BJ (cell line): Measurements from ENCODE around the gene EPHX1. TPM values are rescaled to one million over a fixed set of nuclear protein-coding genes. Genes with fewer than 3 reads are reported as not detected.

Experiments
- CTCF ChIA-PET: fragments of 350-600 bp; formaldehyde crosslinking; extraction: SDS; loops from one replicate; lab custom pipeline; 2021; ENCODE audit warnings: antibody characterized with exemption, inconsistent platforms; lab: Yijun Ruan, JAX
- POLR2A ChIA-PET: fragments of 300-600 bp; sonication (Branson Sonifier 250); formaldehyde crosslinking; extraction: SDS; loops from one replicate; lab custom pipeline; 2021; ENCODE audit warnings: antibody characterized with exemption; lab: Charles Lee
- DNase-seq: peaks from one replicate; pipeline ENCODE4 v3.0.0-alpha.2; 2011; ENCODE audit warnings: low read depth
- H3K27me3 ChIP-seq: 2 replicates; pipeline ENCODE4 v1.6.0; 2011; ENCODE audit warnings: low read length; ENCODE audit not compliant: control insufficient read depth, insufficient read depth
- H3K36me3 ChIP-seq: 2 replicates; pipeline ENCODE4 v1.5.1; 2011; ENCODE audit warnings: low read length; ENCODE audit not compliant: control insufficient read depth, insufficient read depth
- H3K4me3 ChIP-seq: 2 replicates; pipeline ENCODE4 v1.5.1; 2011; ENCODE audit warnings: low read depth, mild to moderate bottlenecking, control low read depth, low read length
- polyA plus RNA-seq: library from polyadenylated mRNA; depleted of rRNA; stranded (reverse); fragments of >200 nt; gene quantifications from 2 replicates; pipeline ENCODE4 v1.2.3, GENCODE V29; 2011
- TF ChIP-seq, protein P1 (sequence below): IDR thresholded peaks from 2 replicates; pipeline ENCODE4 v1.5.1; 2011; ENCODE audit warnings: low read depth, mild to moderate bottlenecking, control low read depth, inconsistent platforms, low read length, moderate library complexity; ENCODE audit not compliant: insufficient read depth

Gene EPHX1
- polyA plus RNA-seq, 1 experiment, result 34.3 TPM

DNA sequence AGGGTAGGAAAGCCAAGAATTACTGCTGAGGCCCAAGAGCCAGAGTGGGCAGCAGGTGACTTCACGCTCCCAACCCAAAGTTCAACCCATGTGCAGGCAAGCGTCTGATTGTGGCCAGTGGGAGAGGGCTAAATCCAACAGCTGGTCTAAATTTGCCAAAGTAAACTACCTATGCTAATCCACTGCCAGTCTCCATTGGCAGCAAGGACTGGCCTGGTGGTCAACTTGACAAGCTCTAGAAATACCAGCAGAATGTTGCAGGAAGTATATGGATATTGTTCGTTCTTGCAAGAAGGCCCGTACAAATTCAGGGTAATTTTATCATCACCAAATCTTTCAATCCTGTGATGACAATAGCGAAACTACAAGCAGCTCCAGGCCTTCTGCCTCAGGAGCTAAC is 70.7 kb downstream of the EPHX1 start:
- DNase-seq, result no peak
- CTCF ChIA-PET, result interaction anchor here (0.8 to 2.5 kb wide), 8 partner anchors 9 to 406 kb away, joined by 3 to 8 read pairs (median 4); partner anchors contain the start of gene SRP9
- Histone ChIP-seq H3K27me3 (no peaks in the 10 kb centered on the region), H3K4me3 (no peak overlapping the region), H3K36me3 (peaks cover 3% of the 10 kb centered on the region)
- TF ChIP-seq, protein P1, sequence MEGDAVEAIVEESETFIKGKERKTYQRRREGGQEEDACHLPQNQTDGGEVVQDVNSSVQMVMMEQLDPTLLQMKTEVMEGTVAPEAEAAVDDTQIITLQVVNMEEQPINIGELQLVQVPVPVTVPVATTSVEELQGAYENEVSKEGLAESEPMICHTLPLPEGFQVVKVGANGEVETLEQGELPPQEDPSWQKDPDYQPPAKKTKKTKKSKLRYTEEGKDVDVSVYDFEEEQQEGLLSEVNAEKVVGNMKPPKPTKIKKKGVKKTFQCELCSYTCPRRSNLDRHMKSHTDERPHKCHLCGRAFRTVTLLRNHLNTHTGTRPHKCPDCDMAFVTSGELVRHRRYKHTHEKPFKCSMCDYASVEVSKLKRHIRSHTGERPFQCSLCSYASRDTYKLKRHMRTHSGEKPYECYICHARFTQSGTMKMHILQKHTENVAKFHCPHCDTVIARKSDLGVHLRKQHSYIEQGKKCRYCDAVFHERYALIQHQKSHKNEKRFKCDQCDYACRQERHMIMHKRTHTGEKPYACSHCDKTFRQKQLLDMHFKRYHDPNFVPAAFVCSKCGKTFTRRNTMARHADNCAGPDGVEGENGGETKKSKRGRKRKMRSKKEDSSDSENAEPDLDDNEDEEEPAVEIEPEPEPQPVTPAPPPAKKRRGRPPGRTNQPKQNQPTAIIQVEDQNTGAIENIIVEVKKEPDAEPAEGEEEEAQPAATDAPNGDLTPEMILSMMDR, result no peak
- POLR2A ChIA-PET, result no interaction called here

DNA sequence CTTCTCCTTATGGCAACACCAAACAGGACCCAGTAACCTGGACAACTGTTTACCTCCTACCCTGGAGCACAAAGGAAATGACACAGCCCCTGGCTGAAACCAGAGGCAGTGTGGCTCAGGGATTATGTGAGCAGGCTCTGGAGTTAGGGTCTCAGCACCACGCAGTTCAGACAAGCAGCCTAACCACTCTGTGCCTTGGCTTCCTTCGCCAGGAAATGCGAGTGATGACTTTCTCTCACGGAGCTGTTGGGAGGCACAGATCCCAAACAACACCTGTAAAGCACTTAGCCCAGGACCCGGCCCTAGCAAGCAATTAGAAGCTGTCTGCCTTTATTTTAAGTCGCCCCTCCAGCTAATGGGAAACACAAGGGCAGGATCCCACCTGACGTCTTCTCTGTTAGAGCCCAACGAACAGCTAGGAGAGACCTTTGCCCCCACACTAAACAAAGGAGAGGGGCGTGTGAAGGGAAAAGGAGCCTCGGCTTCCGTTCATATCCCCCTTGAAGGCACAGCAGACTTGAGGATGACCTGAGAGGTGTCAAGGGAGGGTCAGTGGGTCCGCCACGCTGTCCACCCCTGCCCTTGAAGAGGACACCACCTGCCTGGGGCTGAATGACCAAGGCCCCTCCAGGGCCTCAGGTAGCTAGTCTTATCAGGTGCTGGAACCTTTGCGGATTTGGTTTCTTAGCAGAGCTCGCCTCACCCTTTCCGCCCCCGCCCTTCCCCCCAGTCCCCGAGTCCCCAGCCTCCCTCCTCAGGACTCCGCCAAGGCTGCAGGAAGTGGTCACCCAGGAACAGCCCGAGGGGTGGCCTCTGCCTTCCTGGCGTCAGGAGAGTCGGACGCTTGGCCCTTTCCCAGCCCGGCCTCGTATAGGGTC is 71.4 kb downstream of the EPHX1 start:
- no peaks in the 10 kb centered on the region for H3K27me3 ChIP-seq
- H3K36me3 ChIP-seq, result peaks cover 1% of the 10 kb centered on the region
- TF ChIP-seq, protein P1, result no peak
- ChIA-PET POLR2A (no interaction called here), CTCF (interaction anchor here (0.8 to 2.5 kb wide), 7 partner anchors 14 to 407 kb away, joined by 3 to 9 read pairs (median 5); partner anchors contain the start of gene SRP9)
- H3K4me3 ChIP-seq, result peak overlapping the region; percentile 57
- no peak for DNase-seq

- CTCF ChIA-PET, result interaction anchor here (0.9 to 2.5 kb wide), 12 partner anchors 15 to 422 kb away, joined by 3 to 9 read pairs (median 4); partner anchors contain the start of gene SRP9
Measured at GRCh38 chr1:225881959-225882693, 72.2 kb downstream of the EPHX1 start, which contains the start of gene TMEM63A. Gene TMEM63A, minus strand, starts transcription at chr1:225882380. Its CDS starts 4,800 bp downstream, at chr1:225877580.

DNA sequence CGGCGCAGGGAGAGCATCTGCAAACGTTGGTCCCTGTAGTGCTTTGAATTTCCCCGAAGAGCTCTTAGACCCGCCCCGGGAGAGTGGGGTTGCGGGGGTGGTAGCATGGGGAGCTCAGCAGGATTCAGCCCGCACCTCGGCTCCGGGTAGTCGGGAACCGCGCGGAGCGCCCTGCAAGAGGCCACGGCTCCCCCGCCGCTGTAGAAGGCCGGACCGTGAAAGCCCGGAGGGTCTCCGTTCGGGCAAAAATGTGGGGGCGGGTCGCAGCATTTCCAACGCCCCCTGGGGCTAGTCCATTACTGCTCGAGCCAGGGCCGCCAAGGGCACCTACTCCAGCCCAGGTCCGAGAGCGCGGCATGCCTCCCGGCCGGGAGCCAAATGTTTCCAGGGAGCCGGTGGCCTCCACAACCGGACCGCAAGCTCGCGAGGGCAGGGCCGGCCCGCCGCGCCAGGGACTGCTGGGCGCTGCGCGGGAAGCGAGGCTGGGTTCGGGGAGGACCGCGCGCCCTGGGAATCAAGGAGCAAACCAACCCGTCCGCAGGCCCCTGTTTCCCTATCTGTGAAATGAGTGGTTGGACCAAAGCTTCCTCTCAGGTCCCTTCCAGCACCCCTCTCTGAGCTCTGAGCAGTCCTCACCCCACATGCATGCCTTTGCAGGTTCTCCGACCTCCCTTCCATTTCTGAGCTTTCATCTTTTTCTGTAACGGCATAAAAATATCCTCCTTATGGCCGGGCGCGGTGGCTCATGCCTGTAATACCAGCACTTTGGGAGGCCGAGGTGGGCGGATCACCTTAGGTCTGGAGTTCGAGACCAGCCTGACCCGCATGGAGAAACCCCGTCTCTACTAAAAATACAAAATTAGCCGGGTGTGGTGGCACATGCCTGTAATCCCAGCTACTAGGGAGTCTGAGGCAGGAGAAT is 73.0 kb downstream of the EPHX1 start:
- POLR2A ChIA-PET, result interaction anchor here (0.6 to 0.7 kb wide), 3 partner anchors 33 to 408 kb away, joined by 3 to 9 read pairs (median 5); no protein-coding TSS in a partner anchor
- no peaks in the 10 kb centered on the region for H3K27me3 ChIP-seq

More at GRCh38 chr1:225881959-225882693, 72.2 kb downstream of the EPHX1 start, which contains the start of gene TMEM63A:
- Histone ChIP-seq H3K4me3 (peak within 1 kb of the TSS; percentile 57), H3K36me3 (no peaks in the 10 kb centered on the region; the same call in none of the 2 replicates), H3K27me3 (no peaks in the 10 kb centered on the region)
- POLR2A ChIA-PET, result interaction anchor here (0.6 kb wide), 2 partner anchors 48 to 80 kb away, joined by 3 to 4 read pairs; no protein-coding TSS in a partner anchor
- no peak for DNase-seq
- TF ChIP-seq, protein P1, result peak; percentile 46

More for the DNA sequence above, 73.0 kb downstream of the EPHX1 start:
- TF ChIP-seq, protein P1, result no peak
- DNase-seq, result no peak
- CTCF ChIA-PET, result interaction anchor here (0.8 to 2.5 kb wide), 14 partner anchors 14 to 422 kb away, joined by 3 to 9 read pairs (median 3); partner anchors contain the start of gene SRP9
- Histone ChIP-seq H3K4me3 (peak overlapping the region; percentile 57), H3K36me3 (no peaks in the 10 kb centered on the region; the same call in 1 of the 2 replicates)
